ENCODE data around the gene SPAG4.

SPAG4 gene

GRCh38 chr20:35660122-35660937, 44.7 kb downstream of the SPAG4 start:
- no peak for DNase-seq

DNA sequence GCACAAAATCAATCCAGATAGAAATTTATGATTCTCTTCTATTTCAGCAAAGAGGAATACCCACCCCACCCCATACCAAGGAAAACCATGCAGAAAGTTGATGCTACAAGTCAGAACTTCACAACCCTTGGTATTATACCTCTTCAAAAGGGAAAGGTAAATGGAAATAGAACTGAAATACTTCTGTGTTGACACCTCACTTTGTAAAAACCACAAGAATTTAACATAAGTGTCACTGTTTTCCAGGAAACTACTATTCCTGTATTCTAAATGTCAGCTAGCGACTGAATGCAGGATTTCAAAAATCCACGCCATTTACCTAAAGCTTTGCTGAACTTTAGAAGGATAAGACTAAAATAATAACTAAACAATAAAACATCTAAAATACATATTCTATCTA, 45.4 kb downstream of the SPAG4 start:
- DNase-seq = no peak

DNA sequence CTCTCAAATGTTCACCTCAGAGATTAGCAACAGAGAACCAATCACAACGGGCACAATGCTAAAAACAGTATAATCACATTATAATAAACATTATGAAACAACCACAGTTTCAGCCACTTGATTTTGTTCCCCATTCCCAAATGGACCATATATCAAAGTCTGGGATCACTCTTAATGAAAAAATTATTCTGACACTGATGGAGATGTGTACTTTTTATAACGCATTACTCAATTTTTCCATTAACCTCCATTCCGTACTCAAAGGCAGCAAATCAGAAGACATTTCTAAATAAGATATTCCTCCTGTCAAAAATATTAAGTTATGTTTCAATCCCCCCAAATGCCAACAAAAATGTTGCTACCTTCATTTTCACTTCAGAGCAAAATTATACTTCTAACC, 46.3 kb downstream of the SPAG4 start:
- no peak for DNase-seq

DNA sequence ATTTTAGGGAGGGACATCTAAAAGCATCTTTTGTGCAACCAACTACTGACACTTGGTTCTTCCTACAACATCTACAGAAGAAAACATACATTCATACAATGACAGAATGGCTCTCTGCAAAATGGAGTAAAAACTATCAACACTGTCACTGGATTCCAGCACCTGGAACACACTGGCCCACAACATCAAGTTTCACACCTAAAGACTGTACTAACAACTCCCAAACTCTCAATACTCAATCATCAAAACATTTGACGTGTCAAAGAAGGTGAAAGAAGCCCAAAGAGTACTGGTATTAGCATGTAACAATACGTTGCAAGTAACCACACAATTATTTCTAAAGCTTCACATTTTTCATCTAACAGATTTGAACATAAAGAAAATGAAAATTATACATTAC, 46.9 kb downstream of the SPAG4 start:
- DNase-seq = no peak

GRCh38 chr20:35663516-35664465, 48.2 kb downstream of the SPAG4 start:
- DNase-seq = peak; percentile 35

GRCh38 chr20:35664466-35665206, 49.0 kb downstream of the SPAG4 start, which contains the start of the genes CPNE1 and RBM12:
Gene CPNE1, minus strand, starts transcription at chr20:35664900. Its CDS starts 31,977 bp downstream, at chr20:35632923.
Gene RBM12, minus strand, starts transcription at chr20:35664900. Its CDS starts 9,578 bp downstream, at chr20:35655322.
- DNase-seq = peak; percentile 91

DNA sequence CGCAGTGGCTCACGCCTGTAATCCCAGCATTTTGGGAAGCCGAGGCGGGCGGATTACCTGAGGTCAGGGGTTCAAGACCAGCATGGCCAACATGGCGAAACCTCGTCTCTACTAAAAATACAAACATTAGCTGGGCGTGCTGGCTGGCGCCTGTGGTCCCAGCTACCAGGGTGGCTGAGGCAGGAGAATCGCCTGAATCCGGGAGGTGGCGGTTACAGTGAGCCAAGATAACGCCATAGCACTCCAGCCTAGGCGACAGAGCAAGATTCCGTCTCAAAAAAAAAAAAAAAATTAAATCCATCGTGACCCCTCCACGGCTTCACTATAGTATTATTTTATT, 50.3 kb downstream of the SPAG4 start:
- DNase-seq = no peak

GRCh38 chr20:35669221-35669620, 53.6 kb downstream of the SPAG4 start:
- DNase-seq = no peak

DNA sequence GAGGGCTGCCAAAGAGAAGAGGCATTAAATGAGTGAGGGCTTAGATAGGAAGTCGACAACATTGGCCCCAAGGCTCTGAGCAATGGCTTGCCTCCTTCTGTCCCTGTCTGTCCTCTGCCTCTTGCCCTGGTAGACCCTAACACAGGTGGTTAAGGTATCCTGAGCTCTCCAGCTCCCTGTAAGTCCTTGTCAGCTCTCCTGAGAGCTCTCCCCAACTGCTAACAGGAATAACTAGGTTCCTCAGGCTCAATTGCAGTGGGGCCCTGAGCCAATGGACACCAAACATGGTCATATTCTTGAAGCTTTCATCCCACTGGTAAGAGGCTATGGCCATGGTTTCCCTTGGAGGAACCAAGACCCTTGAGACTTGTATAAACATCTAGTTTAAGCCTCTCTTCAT, 54.1 kb downstream of the SPAG4 start:
- DNase-seq = no peak

Data from COR-L47 (cell line).